DMS114 treated with DMSO at 0.1 percent for 48 hours (cell line): ENCODE data around the gene UCP2.
A peak's percentile ranks its signal among the peaks of the same experiment; 100 is the strongest.

Experiments
- DNase-seq: peaks from one replicate; lab custom pipeline; 2025; ENCODE audit not compliant: unreplicated experiment; lab: John Stamatoyannopoulos, UW

Gene UCP2

DNA sequence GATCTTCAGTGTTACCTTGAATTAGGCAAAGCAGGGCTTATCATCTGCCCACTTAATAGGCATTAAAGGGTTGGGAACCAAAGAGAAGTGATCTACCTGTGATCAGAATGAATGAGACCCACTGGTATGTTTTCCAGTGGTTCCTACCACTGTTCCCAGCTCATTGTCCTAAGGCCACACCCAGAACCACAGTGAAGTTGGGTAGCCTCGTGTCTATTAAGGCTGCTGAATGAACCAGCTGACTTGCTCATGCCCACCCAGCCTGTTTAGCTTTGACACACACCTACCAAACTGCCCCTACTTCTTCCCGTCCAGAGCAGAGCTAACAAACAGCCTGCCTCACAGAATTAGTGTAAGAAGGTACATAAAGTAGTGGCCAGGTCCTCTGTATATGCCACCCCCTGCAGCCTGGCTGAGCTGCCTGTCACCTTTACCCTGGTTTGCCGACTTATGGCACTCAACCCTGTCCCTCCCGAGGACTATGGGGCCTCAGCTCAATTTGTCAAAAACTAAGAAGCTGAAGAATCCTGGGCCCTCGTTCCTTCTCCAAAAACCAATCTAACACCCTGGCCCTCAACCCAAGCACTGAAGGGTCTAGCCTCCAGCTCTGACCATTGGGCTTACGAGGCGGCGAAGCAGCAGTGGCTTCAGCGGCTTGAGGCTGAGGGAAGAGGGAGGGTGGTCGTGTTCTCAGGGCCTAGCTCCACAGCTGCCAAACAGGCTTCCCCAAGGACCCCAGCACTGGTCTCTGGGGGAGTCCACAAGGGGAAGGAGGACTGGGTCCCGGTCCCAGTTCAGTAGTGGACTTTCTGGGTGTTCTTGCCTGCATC is 9.8 kb downstream of the UCP2 start:
- DNase-seq, result no peak

DNA sequence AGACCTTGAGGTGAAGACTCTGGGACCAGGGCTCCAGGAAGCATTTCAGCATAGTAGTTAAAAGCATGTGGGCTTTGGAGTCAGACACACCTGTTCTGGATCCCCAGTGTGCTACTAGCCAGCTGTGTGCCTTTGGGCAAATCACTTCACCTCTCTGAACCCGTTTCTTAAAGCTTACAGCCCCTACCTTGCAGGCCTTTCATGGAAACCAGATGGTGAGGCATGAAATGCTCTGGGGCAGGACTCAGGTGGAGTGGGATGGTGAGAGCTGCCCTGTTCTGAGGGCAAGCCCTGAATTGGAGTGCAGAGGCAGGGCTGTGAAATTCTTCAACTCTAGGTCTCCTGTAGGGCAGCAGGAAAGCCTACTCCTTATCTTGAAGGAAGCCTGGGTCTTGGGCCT is 10.5 kb downstream of the UCP2 start:
- DNase-seq, result no peak

DNA sequence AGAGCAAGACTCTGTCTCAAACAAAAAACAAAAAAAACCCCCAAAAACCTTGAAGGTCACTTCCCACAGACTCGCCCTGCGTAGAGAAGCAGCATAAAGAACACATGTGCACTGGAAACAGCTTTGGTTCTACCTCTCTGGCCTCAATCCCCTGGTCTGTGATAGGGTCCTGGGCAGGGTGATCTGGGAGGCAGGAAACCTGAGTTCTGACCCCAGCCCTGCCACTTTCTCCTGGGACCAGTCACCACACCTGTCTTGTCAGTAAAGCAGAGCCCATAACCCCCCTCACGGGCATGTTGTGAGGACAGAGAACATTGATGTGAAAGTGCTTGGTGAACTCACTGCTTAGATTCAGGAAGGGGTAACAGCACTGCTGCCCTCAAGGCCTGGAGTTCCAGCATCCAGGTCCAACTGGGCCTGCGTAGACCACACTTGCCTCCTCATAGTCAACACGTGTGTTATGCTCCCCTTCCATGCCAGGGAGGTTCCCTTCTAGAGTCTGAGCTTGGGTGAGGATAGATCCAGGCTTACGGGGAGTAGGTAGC is 11.4 kb downstream of the UCP2 start:
- DNase-seq, result no peak

DNA sequence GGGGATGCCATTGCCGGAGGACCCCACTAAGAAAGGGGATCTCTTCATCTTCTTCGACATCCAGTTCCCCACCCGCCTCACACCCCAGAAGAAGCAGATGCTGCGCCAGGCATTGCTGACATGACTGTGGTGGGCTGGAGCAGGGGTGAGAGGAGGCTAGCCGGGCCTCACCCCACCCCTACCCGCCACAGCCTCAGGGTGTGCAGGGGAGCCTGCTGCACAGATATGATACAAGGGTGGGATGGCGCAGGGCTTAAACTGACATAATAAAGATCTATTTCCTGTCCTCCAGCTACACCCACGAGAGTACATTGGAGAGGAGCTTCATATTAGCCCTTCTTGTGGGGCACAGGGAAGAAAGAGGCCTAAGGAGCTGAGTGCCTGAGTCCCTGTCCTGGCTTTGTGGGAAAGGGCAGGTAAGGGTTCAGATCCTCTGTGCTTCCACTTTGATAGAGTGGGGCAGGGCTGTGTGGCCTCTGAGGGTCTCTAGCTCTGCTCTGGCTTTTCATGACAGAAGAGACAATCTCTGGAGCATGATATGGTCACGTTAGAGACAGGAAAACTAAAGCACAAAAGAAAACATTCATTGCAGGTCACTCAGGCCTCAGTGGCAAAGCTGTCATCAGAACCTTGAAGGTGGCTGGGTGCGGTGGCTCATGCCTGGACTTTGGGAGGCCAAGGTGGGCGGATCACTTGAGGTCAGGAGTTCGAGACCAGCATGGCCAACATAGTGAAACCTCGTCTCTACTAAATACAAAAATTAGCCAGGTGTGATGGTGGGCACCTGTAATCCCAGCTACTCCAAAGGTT is 12.4 kb downstream of the UCP2 start:
- no peak for DNase-seq

DNA sequence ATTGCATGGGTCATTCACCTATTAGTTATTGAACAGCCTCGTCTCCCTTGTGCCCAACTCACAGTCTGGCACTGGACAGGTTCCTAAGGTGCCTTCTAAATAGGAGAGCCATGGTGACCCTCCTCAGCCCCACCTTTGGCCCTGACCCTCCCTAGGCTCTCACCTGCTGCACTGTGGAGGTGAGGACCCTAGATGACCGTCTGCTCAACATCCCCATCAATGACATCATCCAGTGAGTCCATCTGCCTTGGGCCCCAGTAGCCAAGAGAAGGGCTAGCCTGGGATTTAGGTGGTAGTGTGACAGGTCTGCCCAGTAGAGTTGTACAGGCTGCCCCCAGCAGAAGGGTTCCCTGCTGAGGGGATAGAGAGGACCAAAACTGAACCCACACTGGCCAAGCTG is 13.6 kb downstream of the UCP2 start:
- DNase-seq, result no peak

DNA sequence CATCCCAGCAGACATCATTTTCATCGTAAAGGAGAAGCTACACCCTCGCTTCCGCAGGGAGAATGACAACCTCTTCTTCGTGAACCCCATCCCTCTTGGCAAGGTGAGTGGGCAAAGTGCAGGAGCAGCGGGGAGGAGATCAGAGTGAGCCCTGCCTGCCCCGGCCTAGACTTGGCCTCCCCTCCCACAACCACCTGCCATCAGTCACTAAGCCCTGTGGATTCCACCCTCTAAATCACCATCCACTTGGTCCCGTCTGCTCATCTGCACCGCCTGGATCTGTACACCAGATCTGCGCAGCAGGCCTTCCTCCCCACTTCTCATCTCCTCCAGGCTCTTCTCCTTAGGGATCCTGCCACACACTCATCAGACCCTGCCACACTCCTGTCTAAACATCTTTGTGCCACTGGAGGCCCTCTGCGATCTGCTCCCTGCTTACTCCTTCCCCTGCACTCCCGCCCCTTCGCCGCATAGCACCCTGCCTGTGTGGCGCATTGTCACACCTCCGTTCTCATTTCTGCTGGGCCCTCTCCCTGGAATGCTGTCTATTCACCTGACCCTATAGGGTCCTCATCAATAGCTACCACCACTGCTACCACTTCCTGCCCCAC is 14.2 kb downstream of the UCP2 start:
- DNase-seq, result no peak

DNA sequence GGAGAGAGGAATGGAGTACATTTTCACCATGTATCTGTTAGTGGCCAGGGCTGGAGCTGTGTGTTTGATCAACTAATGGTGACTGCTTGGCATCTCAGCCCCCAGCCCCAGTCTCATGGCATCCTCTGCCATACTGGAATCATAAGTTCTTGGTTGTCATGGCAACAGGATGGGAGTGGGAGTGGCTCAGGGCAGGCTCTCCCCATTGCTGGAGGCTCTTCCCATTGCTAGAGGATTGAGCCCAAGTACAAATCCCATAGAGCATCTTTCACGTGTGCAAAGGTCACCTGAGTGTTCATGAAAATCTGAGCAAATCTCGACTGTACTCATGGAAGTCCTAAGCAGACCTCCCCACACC is 16.9 kb downstream of the UCP2 start:
- no peak for DNase-seq

DNA sequence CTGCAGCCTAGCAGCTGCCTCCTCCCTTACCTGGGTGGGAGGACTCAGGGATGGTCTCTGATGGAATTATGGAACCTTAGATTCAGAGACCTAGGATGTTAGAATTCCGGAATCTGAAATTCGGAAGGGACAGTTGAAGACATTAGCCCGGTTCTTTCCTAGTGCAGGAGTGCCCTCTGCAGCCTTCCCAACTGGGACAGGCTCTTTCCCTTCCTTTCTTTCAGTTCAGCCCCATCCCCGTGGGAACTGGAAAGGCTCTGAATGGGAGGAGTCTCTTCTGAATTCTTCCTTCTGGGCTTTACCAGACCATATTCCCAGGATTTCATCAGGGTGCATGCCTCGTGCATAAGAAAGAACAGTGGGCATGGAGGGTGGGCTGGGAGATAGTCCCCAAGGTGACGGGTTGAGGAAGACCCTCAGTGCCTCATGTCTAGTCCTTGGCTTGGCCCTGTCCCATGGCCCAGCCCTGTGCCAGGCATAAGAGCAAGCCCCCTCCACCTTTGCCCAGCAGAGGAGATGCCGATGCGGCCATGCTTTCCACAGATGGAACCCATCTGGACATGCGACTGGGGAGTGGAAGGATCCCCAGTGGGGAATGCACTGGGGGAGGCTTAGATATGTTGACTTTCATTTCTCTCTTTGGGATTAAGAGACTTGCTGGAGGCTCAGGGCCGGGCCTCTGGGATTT is 17.4 kb downstream of the UCP2 start:
- DNase-seq, result no peak

DNA sequence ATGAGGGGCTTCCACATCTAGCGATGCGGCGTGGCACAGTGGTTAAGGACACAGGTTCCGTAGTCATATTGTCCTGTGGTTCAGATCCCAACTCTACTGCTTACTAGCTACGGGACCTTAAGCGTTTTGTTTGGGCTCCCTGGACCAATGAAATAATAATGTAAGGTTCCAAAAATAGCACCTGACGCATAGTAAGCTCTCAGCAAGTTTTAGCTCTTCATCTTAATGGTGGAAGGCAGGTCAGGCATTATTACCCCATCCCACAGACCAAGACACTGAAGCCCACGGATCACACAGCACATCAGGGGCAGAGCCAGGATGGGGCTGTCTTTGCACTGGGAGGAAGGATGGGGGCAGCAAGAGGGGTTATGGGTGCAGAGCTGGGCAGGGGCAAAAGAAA is 18.8 kb downstream of the UCP2 start:
- no peak for DNase-seq

DNA sequence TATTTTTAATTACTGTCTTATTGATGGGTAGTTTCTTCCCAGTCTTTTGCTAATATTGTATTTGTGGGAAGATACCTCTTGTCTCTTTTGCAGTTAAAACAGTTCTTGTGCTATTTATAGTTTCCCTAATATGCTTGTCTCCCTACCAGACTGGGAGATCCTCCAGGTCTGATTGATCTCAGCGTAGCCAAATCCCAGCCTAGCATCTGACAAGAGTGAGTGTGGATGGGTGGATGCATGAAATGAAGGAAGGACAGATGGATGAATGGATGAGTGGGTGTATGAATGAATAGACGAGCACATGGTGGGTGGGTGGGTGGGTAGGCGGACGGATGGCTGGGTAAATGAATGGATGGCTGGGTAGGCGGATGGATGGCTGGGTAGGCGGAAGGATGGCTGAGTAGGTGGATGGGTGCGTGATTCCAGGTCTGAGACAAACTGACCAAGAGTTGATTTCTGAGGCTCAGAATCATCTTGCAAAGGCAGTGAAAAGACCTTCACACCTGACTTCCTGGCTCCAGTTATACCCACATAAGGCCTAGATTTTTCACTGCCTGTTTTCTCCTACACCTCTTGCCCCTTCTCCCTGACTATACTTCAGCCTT is 20.4 kb downstream of the UCP2 start:
- DNase-seq, result no peak

DNA sequence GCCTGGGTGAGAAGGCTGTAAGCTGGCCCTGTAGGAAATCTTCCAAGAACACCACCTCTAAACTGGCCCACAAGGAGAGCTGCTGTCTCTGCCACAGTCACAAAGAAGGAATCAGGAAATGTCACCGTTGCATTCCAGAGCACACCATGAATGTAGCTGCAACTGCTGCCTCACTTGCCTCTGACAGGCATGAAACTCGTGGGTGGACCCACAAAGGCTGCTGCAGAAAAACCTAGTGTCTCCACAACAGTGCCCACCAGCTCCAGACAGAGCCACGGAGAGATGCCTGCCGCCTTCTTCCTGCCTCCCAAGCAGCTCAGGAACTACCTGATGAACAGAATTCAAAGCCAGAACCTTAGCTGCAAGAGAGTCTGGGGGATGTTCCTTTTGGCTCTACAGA is 21.3 kb downstream of the UCP2 start:
- DNase-seq, result no peak

DNA sequence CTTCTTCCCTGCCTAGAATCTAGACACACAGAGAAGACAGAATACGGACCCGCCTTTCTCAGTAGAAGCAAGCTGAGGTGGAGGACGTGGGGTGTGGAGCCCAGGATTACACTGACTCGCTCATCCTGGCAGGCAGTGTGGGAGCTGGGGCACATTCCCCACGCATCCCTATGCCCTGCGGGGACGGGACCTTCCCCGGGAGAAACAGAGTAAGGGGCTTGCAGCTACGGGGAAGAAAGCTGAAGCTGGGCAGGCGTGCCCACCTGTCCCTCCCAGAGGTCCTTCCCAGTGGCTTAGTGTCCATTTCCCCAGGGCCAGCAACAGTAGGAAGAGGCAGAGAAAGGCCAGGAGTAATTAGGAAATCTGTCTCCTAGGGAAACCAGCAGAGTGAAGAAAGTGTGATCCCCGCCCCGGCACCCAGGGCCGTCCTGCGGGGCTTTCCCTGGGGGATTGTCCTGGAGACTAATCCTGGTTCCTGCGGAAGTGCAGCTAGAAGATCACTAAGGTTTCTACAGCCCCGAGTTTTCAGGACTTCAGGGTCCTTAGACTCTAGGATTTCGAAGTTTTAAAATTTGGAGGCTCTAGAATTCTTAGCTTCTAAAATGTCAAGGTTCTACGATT is 24.0 kb downstream of the UCP2 start:
- no peak for DNase-seq

DNA sequence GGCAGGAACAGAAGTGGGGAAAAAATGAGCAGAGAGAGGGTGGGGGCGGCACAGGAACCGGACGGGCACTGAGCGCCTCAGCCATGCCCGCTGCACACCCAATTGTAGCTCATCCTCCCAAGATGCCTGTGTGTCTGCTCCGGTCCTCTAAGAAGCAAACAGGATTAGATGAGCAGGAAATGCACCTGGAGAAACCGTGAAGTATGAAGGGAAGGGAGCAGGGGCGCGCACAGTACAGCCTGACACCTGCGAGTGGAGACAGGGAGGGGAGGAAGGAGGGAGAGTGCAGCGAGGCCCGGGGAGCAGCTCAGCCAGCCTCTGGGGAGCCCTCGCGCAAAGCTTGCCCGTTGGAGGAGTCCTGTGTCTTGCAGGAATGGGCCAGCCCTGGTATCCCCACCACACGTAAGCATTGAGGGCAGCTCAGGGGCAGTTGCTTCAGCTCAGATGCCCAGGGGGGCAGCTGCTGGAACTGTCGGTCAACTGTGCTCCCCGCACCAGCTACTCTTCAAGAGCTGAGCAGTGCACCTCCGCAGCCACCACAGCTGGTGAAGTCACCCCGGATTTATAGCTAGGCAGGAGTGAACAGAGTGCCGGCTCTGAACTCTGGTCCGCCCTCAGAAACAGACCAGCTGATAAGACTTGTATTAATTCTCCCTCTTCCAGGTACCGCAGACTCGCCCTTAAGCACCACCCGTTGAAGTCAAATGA is 24.8 kb downstream of the UCP2 start:
- DNase-seq, result no peak

DNA sequence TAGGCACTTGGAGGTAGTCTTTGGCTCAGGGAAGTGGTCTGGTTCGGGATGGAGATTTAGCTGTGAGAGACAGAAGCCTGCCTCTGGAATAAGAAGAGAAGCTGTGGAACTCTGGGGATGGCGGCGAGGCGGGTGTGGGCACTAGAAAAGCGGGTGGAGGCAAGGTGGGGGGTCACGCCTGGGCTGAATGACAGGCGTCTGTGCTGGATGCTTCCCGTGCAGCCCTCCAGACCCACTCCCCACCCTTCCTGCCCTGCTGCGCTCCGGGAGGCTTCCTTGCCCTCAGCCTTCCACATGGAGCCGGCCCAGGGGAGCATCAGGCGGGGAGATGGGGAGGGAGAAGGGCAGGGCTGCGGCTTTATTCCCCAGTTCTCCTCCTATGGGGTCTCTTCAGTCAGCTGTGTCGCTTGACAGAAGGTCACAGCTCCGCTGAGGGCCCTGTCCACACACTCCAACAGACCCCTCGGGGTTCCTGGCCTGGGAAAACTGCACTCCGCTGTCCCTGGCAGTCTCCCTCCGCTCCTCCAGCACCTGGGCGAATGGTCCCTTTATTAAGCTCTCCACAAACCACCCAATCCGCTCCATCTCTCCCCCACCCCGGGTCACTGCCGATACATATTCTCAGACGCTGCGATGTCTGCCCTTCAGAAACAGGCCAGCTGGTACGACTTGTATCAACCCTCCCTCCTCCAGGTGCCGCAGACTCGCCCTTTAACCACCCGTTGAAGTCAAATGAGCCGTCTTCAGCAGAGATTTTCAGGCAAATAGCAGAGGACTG is 25.6 kb downstream of the UCP2 start:
- no peak for DNase-seq

DNA sequence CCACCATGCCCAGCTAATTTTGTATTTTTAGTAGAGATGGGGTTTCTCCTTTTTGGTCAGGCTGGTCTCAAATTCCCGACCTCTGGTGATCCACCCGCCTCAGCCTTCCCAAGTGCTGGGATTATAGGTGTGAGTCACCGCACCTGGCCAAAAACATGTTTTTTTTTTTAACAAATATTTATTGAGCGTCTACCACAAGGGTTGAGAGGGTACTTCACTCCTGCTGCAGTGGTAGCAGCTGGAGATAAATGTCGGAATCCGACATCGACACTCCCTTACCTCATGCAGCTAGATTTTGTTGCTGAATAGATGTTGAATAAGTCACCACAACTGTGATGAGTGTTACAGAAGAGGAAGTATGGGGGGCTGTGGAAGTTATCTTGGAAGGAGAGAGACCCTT is 30.8 kb downstream of the UCP2 start:
- no peak for DNase-seq

DNA sequence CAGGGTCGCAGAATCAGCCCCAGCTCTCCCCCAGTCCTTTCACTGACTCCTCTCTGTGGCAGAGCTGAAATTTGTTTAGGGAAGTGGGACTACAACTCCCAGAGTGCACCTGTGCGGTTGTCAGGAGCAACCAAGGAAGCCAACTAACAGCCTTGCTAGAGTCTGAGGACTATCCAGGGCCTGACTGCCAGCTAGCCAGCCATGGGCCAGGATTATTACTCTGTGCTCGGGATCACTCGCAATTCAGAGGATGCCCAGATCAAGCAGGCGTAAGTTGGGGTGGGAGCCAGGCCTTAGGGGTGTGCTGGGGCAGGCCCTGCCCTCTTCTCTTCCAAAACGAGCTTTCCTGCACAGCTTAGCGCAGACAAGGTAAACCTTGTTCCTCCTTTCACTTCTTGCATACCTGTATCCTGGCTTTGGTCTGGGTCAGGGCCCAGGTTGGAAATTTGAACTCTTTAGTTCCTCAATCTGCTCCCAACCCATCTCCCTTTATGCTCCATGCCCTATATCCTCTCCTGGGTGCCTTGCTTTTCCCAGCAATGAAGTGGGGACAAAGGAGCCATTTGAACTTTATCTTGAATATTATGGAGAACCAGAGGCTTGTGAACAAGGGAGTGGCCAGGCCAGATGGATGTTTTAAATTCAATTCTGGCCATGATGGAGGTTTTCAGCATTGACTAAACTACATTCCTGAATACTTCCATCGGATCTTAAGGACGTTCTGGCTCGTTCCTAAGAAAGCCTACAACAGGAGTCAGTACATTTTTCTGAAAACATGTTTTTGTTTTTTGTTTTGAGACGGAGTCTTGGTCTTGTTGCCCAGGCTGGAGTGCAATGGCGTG is 31.6 kb downstream of the UCP2 start, which contains the start of gene DNAJB13:
DNAJB13 (plus strand) TSS at position 158 of the 842 bp plus-strand sequence; CDS start at position 202, 44 bp downstream.
- peak; percentile 14 for DNase-seq

DNA sequence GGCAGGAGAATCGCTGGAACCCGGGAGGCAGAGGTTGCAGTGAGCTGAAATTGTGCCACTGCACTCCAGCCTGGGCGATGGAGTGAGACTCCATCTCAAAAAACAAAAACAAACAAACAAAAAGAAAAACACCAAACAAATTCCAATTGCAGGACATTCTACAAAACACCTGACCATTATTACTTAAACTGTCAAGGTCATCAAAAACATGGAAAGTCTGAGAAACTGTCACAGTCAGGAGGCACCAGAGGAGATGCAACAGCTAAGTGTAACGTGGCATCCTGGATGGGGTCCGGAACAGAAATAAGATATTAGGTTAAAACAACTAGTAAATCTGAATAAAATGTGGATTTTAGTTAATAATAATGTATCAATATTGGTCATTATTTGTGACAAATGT is 32.7 kb downstream of the UCP2 start:
- DNase-seq, result no peak

DNA sequence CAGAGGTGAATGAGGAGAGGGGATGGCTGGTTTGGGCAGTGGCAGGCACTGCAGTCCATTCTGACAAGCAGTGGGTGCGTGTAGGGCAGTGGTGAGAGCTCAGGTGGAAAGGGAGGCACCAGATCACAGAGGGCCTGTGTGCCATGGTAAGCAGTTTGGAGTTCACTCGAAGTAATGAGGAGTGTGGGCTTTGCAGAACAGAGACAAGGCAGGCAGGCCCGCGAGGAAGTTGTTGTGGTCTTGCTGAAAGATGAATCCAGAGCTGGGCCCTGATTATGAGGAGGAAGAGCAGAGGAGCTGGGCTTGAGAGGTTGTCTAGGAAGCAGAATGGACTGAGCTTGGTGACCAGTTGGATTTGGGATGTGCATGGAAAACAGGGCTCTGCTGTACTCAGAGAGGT is 33.4 kb downstream of the UCP2 start:
- DNase-seq, result no peak
